BLaER1 (cell line): ENCODE measurements around the gene SERPINA5.
"Not testable (repeated sequence)": the region's sequence is repeated elsewhere in the genome, so short reads cannot be mapped to it uniquely, and the experiment has no call there.

ENCODE experiments used
- H3K27ac ChIP-seq: shearing (Covaris generic); formaldehyde crosslinking; 2 replicates; pipeline ENCODE4 v1.8.1; 2022
- H3K27me3 ChIP-seq: shearing (Covaris generic); formaldehyde crosslinking; 2 replicates; pipeline ENCODE4 v1.8.1; 2022
- H3K36me3 ChIP-seq: shearing (Covaris generic); formaldehyde crosslinking; 2 replicates; pipeline ENCODE4 v1.8.1; 2022
- H3K4me1 ChIP-seq: shearing (Covaris generic); formaldehyde crosslinking; 2 replicates; pipeline ENCODE4 v1.8.1; 2022
- H3K4me2 ChIP-seq: shearing (Covaris generic); formaldehyde crosslinking; 2 replicates; pipeline ENCODE4 v1.8.1; 2022
- H3K4me3 ChIP-seq: shearing (Covaris generic); formaldehyde crosslinking; 2 replicates; pipeline ENCODE4 v1.8.1; 2022
- H3K9ac ChIP-seq: shearing (Covaris generic); formaldehyde crosslinking; 2 replicates; pipeline ENCODE4 v1.8.1; 2022
- H3K9me3 ChIP-seq: shearing (Covaris generic); formaldehyde crosslinking; 2 replicates; pipeline ENCODE4 v1.8.1; 2022
- H4K20me1 ChIP-seq: shearing (Covaris generic); formaldehyde crosslinking; 2 replicates; pipeline ENCODE4 v1.8.1; 2022
- Cebpa-rat ChIP-seq: shearing (Covaris generic); IDR thresholded peaks from 2 replicates; pipeline ENCODE4 v1.8.1; 2022

Gene SERPINA5

DNA sequence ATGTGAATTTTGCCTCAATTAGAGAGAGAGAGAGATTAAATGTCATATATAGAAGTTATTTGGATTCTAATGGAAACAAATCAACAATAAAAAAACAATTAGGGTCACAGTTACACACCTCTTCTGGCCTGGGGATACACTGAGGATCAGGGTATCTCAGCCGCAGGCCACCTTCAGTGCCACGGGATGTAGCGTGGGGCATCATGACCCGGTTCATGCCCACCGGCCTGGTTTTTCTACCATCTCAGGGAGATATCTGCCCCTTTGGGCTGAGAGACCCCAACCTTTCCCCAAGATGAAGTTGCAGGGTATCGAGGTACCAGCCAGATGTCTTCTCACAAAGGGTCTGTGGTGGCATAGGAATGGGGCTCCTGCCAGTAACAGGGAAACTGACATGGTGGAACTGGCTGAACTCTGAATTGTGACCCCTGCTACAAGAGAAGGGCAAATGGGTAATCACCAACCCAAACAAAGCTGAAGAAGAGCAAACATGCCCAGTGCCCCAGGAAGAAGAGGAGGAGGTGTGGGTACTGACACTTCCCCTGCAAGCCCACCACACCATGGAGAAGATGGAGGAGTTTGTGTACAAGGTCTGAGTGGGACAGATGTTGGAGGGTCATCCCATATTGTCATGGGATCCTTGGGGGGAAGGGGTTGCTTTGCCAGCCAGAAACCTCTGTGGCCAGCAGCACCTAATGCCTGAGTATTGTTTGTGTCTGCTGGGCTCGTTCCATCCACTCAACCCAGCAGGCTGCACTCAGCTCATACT is 50.5 kb downstream of the SERPINA5 start:
- Histone ChIP-seq H3K4me2 (no peak overlapping the region), H3K36me3 (no peaks in the 10 kb centered on the region), H3K4me1 (no peaks in the 10 kb centered on the region), H3K9ac (no peak overlapping the region), H3K4me3 (no peak overlapping the region), H3K9me3 (no peaks in the 10 kb centered on the region), H4K20me1 (no peaks in the 10 kb centered on the region), H3K27me3 (no peaks in the 10 kb centered on the region), H3K27ac (no peak overlapping the region)
- no peak for TF ChIP-seq Cebpa-rat

DNA sequence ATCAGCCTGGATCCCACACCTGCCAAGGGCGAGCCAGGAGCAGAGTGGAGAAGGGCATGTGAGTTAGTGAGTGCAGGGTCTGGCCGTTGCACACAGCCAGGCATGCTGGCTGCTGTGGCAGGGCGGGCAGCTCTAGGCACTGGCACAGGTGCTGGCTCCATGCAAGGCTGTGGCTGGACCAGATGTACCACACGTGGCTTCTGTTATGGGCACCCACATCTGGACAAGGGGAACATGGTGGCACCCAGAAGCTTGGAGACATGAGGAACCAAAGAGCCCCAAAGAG is 51.0 kb downstream of the SERPINA5 start:
- Histone ChIP-seq H3K4me3 (no peak overlapping the region), H3K27ac (no peak overlapping the region), H3K9ac (no peak overlapping the region), H3K27me3 (no peaks in the 10 kb centered on the region), H3K4me1 (no peaks in the 10 kb centered on the region), H3K4me2 (no peak overlapping the region), H3K36me3 (no peaks in the 10 kb centered on the region), H3K9me3 (no peaks in the 10 kb centered on the region), H4K20me1 (no peaks in the 10 kb centered on the region)
- no peak for TF ChIP-seq Cebpa-rat

GRCh38 chr14:94633121-94633520 is 51.9 kb downstream of the SERPINA5 start:
- Histone ChIP-seq H3K9me3 (no peaks in the 10 kb centered on the region), H3K4me1 (no peaks in the 10 kb centered on the region)

DNA sequence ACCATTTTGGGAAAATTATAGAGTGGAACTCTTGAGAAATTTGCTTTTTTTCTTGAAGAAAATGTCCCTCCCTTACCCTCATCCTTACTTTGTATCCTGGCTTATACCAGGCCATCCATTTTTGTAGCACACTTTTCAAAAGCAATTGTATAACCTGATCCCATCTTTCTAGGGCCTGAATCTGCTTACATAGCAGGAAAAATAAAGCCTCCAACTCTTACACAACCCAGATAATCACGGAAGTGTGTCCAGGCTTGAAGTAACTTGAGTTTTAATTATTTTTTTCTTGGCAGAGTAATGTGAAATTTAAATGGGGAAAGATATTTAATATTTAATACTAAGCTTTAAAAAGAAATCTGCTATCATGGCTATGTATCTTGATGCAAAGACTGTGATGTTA is 53.9 kb downstream of the SERPINA5 start:
- H3K9ac ChIP-seq = no peak overlapping the region
- no peaks in the 10 kb centered on the region for H3K4me1 ChIP-seq
- no peaks in the 10 kb centered on the region for H3K36me3 ChIP-seq
- no peak overlapping the region for H3K4me2 ChIP-seq
- no peak for TF ChIP-seq Cebpa-rat
- H3K27me3 ChIP-seq = no peaks in the 10 kb centered on the region
- no peak overlapping the region for H3K27ac ChIP-seq
- H3K9me3 ChIP-seq = no peaks in the 10 kb centered on the region
- H3K4me3 ChIP-seq = no peak overlapping the region
- no peaks in the 10 kb centered on the region for H4K20me1 ChIP-seq

More at GRCh38 chr14:94633121-94633520, 51.9 kb downstream of the SERPINA5 start:
- H3K4me3 ChIP-seq = no peak overlapping the region
- no peaks in the 10 kb centered on the region for H3K36me3 ChIP-seq
- no peaks in the 10 kb centered on the region for H4K20me1 ChIP-seq
- H3K4me2 ChIP-seq = no peak overlapping the region
- no peak overlapping the region for H3K27ac ChIP-seq
- H3K27me3 ChIP-seq = no peaks in the 10 kb centered on the region
- no peak overlapping the region for H3K9ac ChIP-seq
- no peak for TF ChIP-seq Cebpa-rat

DNA sequence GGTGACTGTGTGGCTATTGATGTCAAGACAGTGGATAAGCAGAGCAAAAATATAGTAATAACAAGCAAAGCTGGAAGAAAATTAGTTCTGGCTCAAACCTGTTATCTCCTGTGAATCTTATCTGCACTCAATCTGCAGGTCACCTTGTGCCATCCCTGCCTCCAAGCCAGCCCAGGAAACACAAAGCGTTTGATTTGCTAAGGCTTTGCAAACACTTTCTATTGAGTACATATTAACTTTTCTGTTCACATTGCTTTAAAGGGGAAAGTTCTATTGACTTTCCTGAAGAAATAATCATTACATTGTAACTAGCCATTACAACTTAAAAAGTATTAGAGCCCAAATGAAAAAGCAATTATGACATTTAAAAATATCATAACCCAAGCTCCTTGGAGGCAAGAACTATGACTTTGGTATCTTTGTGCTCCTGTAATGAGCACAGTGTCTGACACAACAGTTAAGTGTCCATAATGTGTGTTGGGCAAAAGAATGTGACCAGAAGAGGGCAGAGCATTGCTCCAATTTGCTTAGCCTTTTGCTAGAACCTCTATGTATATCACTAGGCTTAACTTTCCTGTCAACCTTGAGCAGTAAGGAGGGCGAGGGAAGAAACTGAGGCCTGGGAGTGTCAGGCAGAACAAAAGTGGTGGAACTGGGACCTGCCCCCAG is 55.7 kb downstream of the SERPINA5 start:
- Histone ChIP-seq H3K27ac (no peak overlapping the region), H3K4me2 (no peak overlapping the region), H4K20me1 (no peaks in the 10 kb centered on the region), H3K27me3 (no peaks in the 10 kb centered on the region), H3K9me3 (no peaks in the 10 kb centered on the region), H3K4me3 (no peak overlapping the region), H3K36me3 (no peaks in the 10 kb centered on the region), H3K4me1 (no peaks in the 10 kb centered on the region), H3K9ac (no peak overlapping the region)
- no peak for TF ChIP-seq Cebpa-rat

GRCh38 chr14:94637814-94638213 is 56.6 kb downstream of the SERPINA5 start:
- H3K4me3 ChIP-seq, H3K36me3 ChIP-seq, H3K27ac ChIP-seq, H3K4me2 ChIP-seq, H3K4me1 ChIP-seq, H3K27me3 ChIP-seq, H3K9ac ChIP-seq, H3K9me3 ChIP-seq, H4K20me1 ChIP-seq: not testable (repeated sequence)

DNA sequence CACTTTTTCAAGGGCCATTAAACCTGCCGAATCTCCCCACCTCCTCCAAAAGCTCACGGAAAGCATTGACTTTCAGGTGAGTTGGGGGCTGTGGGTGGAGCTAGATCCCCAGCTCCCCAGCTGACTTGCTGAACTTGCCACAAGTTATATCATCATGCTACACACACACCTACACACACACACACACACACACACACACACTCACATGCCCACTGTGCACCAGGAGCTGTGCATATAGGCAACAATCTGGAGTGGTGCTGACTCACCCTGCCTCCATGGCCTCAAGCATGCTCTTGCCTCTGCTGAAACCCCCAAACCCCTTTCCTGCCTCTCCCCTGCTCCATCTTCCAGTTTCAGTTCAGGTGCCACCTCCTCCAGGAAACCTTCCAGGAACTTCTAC is 57.1 kb downstream of the SERPINA5 start:
- no peaks in the 10 kb centered on the region for H3K9me3 ChIP-seq
- H3K9ac ChIP-seq = no peak overlapping the region
- TF ChIP-seq Cebpa-rat = no peak
- H4K20me1 ChIP-seq = no peaks in the 10 kb centered on the region
- H3K36me3 ChIP-seq = no peaks in the 10 kb centered on the region
- H3K4me1 ChIP-seq = no peaks in the 10 kb centered on the region
- no peak overlapping the region for H3K4me2 ChIP-seq
- H3K27ac ChIP-seq = no peak overlapping the region
- no peak overlapping the region for H3K4me3 ChIP-seq
- no peaks in the 10 kb centered on the region; the same call in 1 of the 2 replicates for H3K27me3 ChIP-seq

GRCh38 chr14:94638961-94639817 is 58.0 kb downstream of the SERPINA5 start:
- H3K9me3 ChIP-seq = no peaks in the 10 kb centered on the region
- no peaks in the 10 kb centered on the region for H3K4me1 ChIP-seq
- H3K27ac ChIP-seq = no peak overlapping the region
- no peaks in the 10 kb centered on the region; the same call in 1 of the 2 replicates for H3K27me3 ChIP-seq
- no peak overlapping the region for H3K4me2 ChIP-seq
- H3K9ac ChIP-seq = no peak overlapping the region
- H3K4me3 ChIP-seq = no peak overlapping the region
- no peaks in the 10 kb centered on the region for H3K36me3 ChIP-seq
- no peak for TF ChIP-seq Cebpa-rat
- H4K20me1 ChIP-seq = no peaks in the 10 kb centered on the region

GRCh38 chr14:94640721-94641631 is 59.8 kb downstream of the SERPINA5 start:
- H3K36me3 ChIP-seq = no peaks in the 10 kb centered on the region
- no peak for TF ChIP-seq Cebpa-rat
- H3K4me1 ChIP-seq = no peaks in the 10 kb centered on the region
- H3K4me3 ChIP-seq = no peak overlapping the region
- no peaks in the 10 kb centered on the region for H3K9me3 ChIP-seq
- no peak overlapping the region for H3K4me2 ChIP-seq
- H3K27ac ChIP-seq = no peak overlapping the region
- H3K27me3 ChIP-seq = no peaks in the 10 kb centered on the region; the same call in 1 of the 2 replicates
- H3K9ac ChIP-seq = no peak overlapping the region
- no peaks in the 10 kb centered on the region for H4K20me1 ChIP-seq
